GM12801 (cell line): ENCODE measurements around the gene IGFBP4.

Experiments used
- TF ChIP-seq, protein P1 (sequence below): IDR thresholded peaks from one replicate; pipeline ENCODE4 v1.5.1; 2011; ENCODE audit warnings: control low read depth; ENCODE audit not compliant: insufficient read length; ENCODE audit errors: extremely low read depth

The IGFBP4 gene

GRCh38 chr17:40445751-40446468 is 2.7 kb downstream of the IGFBP4 start:
- TF ChIP-seq, protein P1, sequence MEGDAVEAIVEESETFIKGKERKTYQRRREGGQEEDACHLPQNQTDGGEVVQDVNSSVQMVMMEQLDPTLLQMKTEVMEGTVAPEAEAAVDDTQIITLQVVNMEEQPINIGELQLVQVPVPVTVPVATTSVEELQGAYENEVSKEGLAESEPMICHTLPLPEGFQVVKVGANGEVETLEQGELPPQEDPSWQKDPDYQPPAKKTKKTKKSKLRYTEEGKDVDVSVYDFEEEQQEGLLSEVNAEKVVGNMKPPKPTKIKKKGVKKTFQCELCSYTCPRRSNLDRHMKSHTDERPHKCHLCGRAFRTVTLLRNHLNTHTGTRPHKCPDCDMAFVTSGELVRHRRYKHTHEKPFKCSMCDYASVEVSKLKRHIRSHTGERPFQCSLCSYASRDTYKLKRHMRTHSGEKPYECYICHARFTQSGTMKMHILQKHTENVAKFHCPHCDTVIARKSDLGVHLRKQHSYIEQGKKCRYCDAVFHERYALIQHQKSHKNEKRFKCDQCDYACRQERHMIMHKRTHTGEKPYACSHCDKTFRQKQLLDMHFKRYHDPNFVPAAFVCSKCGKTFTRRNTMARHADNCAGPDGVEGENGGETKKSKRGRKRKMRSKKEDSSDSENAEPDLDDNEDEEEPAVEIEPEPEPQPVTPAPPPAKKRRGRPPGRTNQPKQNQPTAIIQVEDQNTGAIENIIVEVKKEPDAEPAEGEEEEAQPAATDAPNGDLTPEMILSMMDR: no peak

- TF ChIP-seq, protein P1: no peak
Observed at GRCh38 chr17:40447148-40447644, 3.9 kb downstream of the IGFBP4 start.

GRCh38 chr17:40447806-40448205 is 4.6 kb downstream of the IGFBP4 start:
- TF ChIP-seq, protein P1: no peak

GRCh38 chr17:40448213-40448638 is 5.0 kb downstream of the IGFBP4 start:
- TF ChIP-seq, protein P1: no peak

GRCh38 chr17:40448639-40449261 is 5.5 kb downstream of the IGFBP4 start:
- TF ChIP-seq, protein P1: no peak

DNA sequence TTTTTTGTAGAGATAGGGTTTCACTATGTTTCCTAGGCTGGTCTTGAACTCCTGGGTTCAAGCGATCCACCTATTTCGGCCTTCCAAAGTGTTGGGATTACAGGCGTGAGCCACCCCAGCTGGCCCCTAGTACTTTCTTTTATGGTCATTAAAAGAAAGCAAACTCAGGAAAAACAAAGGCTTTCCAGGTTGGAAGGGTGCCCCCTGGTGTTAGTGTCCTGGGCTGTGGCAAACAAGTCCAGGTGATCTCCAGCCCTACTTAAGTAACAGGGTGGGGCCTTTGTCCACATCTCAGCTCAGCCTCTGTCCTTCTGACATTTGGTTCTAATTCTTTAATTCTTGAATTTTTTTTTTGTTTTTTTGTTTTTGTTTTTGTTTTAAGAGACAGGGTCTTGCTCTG is 6.9 kb downstream of the IGFBP4 start:
- TF ChIP-seq, protein P1: no peak

GRCh38 chr17:40451420-40451819 is 8.2 kb downstream of the IGFBP4 start:
- TF ChIP-seq, protein P1: no peak
